Suprapubic skin (tissue), 4 donors: ENCODE measurements around the gene PRKN. TPM values are rescaled to one million over a fixed set of nuclear protein-coding genes. Genes with fewer than 3 reads are reported as not detected.

ENCODE experiments used
- DNase-seq, 2 donors: peaks; one replicate each; pipeline ENCODE4 v3.0.0-alpha.2; 2019; ENCODE audit warnings: low spot score in 2 of 2
- H3K27ac ChIP-seq: fragments of 200-600 bp; sonication (generic); one replicate; pipeline ENCODE4 v1.5.1; 2019
- H3K27me3 ChIP-seq: fragments of 200-600 bp; sonication (generic); one replicate; pipeline ENCODE4 v1.5.1; 2019
- H3K36me3 ChIP-seq: fragments of 200-600 bp; sonication (generic); one replicate; pipeline ENCODE4 v1.5.1; 2019
- H3K4me1 ChIP-seq: fragments of 200-600 bp; sonication (generic); one replicate; pipeline ENCODE4 v1.5.1; 2019
- H3K4me3 ChIP-seq: fragments of 200-600 bp; sonication (generic); one replicate; pipeline ENCODE4 v1.5.1; 2019; ENCODE audit warnings: mild to moderate bottlenecking
- H3K9me3 ChIP-seq: fragments of 200-600 bp; sonication (generic); one replicate; pipeline ENCODE4 v1.5.1; 2019
- EP300 ChIP-seq: sonication (generic); formaldehyde crosslinking; IDR thresholded peaks from one replicate; pipeline ENCODE4 v1.6.1; 2017; ENCODE audit warnings: antibody characterized with exemption
- POLR2A ChIP-seq, 2 donors: fragments of 450-650 bp; IDR thresholded peaks; one replicate each; pipeline ENCODE4 v1.6.1; 2017; ENCODE audit warnings: antibody characterized with exemption in 2 of 2, mild to moderate bottlenecking in 2 of 2, moderate library complexity in 2 of 2
- POLR2AphosphoS5 ChIP-seq, 3 donors: sonication (generic); formaldehyde crosslinking; IDR thresholded peaks; one replicate each; pipeline ENCODE4 v1.6.1; 2017; ENCODE audit warnings: antibody characterized with exemption in 3 of 3
- WGBS: methylation state at CpG from one replicate; pipeline ENCODE4 v1.1.5; 2018; 5-methylcytosine and 5-hydroxymethylcytosine counted together
- total RNA-seq, 4 donors: library from RNA; depleted of rRNA; stranded (reverse); fragments of >200 nt; gene quantifications; one replicate each; pipeline ENCODE4 v1.1.0, GENCODE V29; 2016
- TF ChIP-seq, protein P1 (sequence below), 2 donors: fragments of 200-600 bp in 1 of 2; fragments of 450-650 bp in 1 of 2; sonication (generic) in 1 of 2; IDR thresholded peaks; one replicate each; pipeline ENCODE4 v1.5.1; 2016 to 2019; ENCODE audit warnings: antibody characterized with exemption in 2 of 2, mild to moderate bottlenecking in 1 of 2, moderate library complexity in 1 of 2

The PRKN gene
- total RNA-seq, 4 donors from 2014 or later, result 7.2 to 22.8 (median 14.4) TPM

DNA sequence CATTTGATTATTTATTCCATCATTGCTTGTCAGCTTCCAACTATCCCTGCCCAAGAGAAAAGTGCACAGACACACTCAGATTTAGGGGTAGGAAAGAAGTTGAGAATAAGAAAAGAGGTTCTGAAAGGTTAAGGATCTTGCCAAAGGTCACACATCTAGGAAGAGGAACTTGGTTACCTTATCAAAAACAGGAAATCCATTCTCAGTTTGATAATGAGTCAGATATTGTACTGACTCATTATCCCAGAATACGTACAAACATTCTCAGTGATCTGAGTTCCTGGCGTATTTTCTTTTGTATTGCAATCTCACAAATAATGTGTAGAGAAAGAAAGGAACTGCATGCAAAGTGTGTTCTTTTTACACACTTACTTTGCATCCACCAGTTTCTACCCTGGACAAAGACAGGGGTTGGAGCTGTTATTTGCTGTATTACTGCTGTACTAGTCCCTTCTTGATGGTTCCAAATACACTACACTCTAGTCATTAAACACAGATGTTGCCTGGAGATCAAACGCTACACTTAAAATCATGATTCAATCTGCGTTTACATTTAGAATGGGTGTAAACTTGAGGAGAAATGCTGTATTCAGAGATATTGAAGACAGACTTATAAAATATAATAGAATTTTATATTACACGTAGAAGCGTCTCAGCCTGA lies 545.7 kb downstream of the PRKN start:
- no peaks in the 10 kb centered on the region for H3K27me3 ChIP-seq
- DNase-seq, result no peak
- H3K4me1 ChIP-seq, result no peaks in the 10 kb centered on the region
- WGBS, result 45% methylated on average over 6 of the region's 6 CpGs
- no peak for TF ChIP-seq POLR2AphosphoS5 (IDR thresholded peaks at IDR 0.05)
- no peak for TF ChIP-seq EP300
- no peaks in the 10 kb centered on the region for H3K36me3 ChIP-seq
- no peaks in the 10 kb centered on the region for H3K9me3 ChIP-seq
- no peak overlapping the region for H3K27ac ChIP-seq
- no peak overlapping the region for H3K4me3 ChIP-seq

DNA sequence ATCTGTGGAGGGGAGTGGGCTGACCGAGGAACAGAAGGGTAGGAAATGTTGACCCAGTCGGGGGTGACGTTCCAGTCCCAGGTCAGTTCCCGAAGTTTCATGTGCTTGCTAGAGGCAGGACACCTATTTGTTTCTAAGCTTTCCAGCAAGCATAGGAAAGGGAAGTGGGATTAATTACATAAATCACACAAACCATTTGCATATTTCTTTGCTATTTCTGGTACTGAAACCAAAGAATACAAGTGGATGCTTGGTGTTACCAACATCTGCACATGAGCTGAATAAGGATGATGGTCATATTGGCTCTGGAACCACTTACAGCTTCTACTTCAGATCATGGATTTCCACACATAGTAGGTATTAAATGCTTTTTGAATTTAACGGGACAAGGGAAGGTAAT lies 546.5 kb downstream of the PRKN start:
- no peaks in the 10 kb centered on the region for H3K9me3 ChIP-seq
- TF ChIP-seq POLR2AphosphoS5 (IDR thresholded peaks at IDR 0.05), result no peak
- no peak for TF ChIP-seq EP300
- TF ChIP-seq, protein P1, sequence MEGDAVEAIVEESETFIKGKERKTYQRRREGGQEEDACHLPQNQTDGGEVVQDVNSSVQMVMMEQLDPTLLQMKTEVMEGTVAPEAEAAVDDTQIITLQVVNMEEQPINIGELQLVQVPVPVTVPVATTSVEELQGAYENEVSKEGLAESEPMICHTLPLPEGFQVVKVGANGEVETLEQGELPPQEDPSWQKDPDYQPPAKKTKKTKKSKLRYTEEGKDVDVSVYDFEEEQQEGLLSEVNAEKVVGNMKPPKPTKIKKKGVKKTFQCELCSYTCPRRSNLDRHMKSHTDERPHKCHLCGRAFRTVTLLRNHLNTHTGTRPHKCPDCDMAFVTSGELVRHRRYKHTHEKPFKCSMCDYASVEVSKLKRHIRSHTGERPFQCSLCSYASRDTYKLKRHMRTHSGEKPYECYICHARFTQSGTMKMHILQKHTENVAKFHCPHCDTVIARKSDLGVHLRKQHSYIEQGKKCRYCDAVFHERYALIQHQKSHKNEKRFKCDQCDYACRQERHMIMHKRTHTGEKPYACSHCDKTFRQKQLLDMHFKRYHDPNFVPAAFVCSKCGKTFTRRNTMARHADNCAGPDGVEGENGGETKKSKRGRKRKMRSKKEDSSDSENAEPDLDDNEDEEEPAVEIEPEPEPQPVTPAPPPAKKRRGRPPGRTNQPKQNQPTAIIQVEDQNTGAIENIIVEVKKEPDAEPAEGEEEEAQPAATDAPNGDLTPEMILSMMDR (IDR thresholded peaks at IDR 0.05), result no peak
- no peak for TF ChIP-seq POLR2A (IDR thresholded peaks at IDR 0.05)
- no peak for DNase-seq
- H3K27me3 ChIP-seq, result no peaks in the 10 kb centered on the region
- no peak overlapping the region for H3K27ac ChIP-seq
- H3K36me3 ChIP-seq, result no peaks in the 10 kb centered on the region
- H3K4me3 ChIP-seq, result no peak overlapping the region
- 89% methylated on average over 5 of the region's 5 CpGs for WGBS
- H3K4me1 ChIP-seq, result no peaks in the 10 kb centered on the region

DNA sequence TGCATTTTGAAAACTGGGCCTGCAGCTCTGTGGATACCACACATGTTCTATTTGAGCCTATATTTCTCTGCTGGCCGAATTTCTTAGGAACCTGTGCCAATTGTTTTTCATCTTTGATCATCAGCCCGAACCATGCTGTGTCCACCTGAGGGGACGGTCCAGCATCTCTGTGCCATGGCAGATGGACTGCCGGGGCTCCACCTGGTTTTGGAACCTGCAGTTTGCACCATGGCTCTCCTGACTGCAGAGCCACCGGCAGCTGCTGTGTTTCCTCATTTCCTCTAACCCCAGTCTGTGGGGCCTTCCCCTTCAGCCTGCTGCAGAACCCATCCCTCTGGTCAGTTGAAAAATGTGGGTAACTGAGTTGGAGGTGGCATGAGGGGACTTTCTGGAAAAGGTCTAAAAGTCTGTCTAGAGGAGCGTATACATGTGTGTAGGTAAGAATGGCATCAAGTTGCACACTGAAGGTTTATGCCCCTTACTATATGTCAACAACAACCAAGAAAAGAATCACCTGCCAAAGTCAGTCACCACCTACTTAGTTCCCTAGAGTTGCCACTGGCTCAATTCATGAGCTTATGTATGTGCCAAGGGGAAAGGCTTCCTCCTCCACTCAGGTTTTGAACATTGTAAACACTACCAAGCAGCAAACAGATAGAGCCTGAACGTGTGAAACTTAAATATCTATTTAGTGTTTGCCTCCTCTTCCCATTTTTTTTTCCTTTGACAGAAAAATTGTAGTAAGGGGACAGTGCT lies 548.2 kb downstream of the PRKN start:
- no peak overlapping the region for H3K4me3 ChIP-seq
- H3K9me3 ChIP-seq, result no peaks in the 10 kb centered on the region
- TF ChIP-seq, protein P1 (IDR thresholded peaks at IDR 0.05), result no peak
- TF ChIP-seq POLR2A (IDR thresholded peaks at IDR 0.05), result no peak
- TF ChIP-seq EP300, result no peak
- TF ChIP-seq POLR2AphosphoS5 (IDR thresholded peaks at IDR 0.05), result no peak
- no peaks in the 10 kb centered on the region for H3K4me1 ChIP-seq
- WGBS, result 86% methylated on average over 7 of the region's 7 CpGs
- DNase-seq, result no peak
- H3K27ac ChIP-seq, result no peak overlapping the region
- no peaks in the 10 kb centered on the region for H3K36me3 ChIP-seq
- no peaks in the 10 kb centered on the region for H3K27me3 ChIP-seq

DNA sequence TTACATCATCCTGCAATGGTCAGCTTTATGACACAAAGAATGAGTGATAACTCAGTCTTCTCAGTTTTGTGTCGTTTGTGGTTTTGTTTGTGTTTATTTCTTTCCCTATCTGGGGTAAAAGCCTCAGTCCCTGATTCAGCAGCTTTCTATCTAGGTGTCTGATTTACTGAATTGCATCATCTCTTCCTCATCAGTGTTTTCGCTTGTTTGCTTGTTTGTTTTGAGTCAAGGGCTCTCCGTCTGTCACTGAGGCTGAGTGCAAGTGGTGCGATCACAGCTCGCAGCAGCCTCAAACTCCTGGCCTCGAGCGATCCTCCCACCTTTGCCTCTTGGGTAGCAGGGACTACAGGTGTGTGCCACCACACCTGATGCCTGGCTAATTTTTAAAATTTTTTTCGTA lies 548.9 kb downstream of the PRKN start:
- WGBS, result 94% methylated on average over 8 of the region's 8 CpGs
- no peak overlapping the region for H3K4me3 ChIP-seq
- no peak overlapping the region for H3K27ac ChIP-seq
- DNase-seq, result no peak
- H3K4me1 ChIP-seq, result no peaks in the 10 kb centered on the region
- H3K27me3 ChIP-seq, result no peaks in the 10 kb centered on the region
- no peaks in the 10 kb centered on the region for H3K9me3 ChIP-seq
- no peaks in the 10 kb centered on the region for H3K36me3 ChIP-seq
- TF ChIP-seq, protein P1 (IDR thresholded peaks at IDR 0.05), result no peak
- TF ChIP-seq POLR2AphosphoS5 (IDR thresholded peaks at IDR 0.05), result no peak
- no peak for TF ChIP-seq EP300
- TF ChIP-seq POLR2A (IDR thresholded peaks at IDR 0.05), result no peak

DNA sequence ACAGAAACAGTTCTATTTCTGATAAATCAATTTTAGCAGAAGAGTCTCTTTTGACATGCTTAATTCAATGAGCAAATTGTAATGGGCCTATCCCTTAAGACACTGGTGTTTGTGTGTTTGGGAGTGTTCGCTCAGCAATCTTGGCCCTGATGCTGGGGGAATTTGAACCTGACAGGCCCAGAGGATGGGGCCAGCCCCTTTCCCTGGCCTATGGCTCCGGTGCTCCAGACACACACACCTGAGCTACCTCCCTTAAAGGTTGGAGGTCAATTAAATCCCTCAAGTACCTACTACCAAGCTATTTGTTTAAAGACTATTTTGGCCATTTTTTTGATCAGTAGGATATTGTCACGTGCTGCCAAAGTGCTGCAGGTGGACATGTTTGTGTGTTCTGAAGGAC lies 549.3 kb downstream of the PRKN start:
- TF ChIP-seq, protein P1 (IDR thresholded peaks at IDR 0.05), result no peak
- TF ChIP-seq EP300 (no peak), POLR2A (IDR thresholded peaks at IDR 0.05) (no peak), POLR2AphosphoS5 (IDR thresholded peaks at IDR 0.05) (no peak)
- Histone ChIP-seq H3K4me1 (no peaks in the 10 kb centered on the region), H3K4me3 (no peak overlapping the region), H3K36me3 (no peaks in the 10 kb centered on the region), H3K9me3 (no peaks in the 10 kb centered on the region), H3K27ac (no peak overlapping the region), H3K27me3 (no peaks in the 10 kb centered on the region)
- DNase-seq, result no peak
- WGBS, result 98% methylated on average over 3 of the region's 3 CpGs
